GM23338 (cell line): ENCODE data around the gene SRR. TPM values are rescaled to one million over a fixed set of nuclear protein-coding genes. Genes with fewer than 3 reads are reported as not detected.

Experiments used
- ATAC-seq: fragments of 200-7000 bp; cut with Tn5 transposase; 3 replicates; pipeline ENCODE4 v1.9.1; 2020
- DNase-seq: peaks from one replicate; pipeline ENCODE4 v3.0.0-alpha.2; 2015; ENCODE audit warnings: low spot score
- H2AFZ ChIP-seq: fragments of 200-600 bp; sonication (generic); 2 replicates; pipeline ENCODE4 v1.8.0; 2016; ENCODE audit warnings: antibody characterized with exemption, mild to moderate bottlenecking, moderate library complexity
- H3F3A ChIP-seq: fragments of 200-600 bp; sonication (generic); replicated peaks from 2 replicates; pipeline ENCODE4 v1.8.0; 2017; ENCODE audit warnings: antibody characterized with exemption, mixed run types, low read depth
- H3K27ac ChIP-seq: fragments of 200-600 bp; sonication (generic); 2 replicates; pipeline ENCODE4 v1.6.1; 2016; ENCODE audit warnings: low read depth
- H3K27me3 ChIP-seq: fragments of 200-600 bp; sonication (generic); 2 replicates; pipeline ENCODE4 v1.8.0; 2016; ENCODE audit warnings: mild to moderate bottlenecking, mixed run types, moderate library complexity; ENCODE audit not compliant: insufficient read depth
- H3K36me3 ChIP-seq: fragments of 200-600 bp; sonication (generic); 2 replicates; pipeline ENCODE4 v1.8.0; 2016; ENCODE audit warnings: mild to moderate bottlenecking; ENCODE audit not compliant: insufficient read depth
- H3K4me1 ChIP-seq: fragments of 200-600 bp; sonication (generic); 2 replicates; pipeline ENCODE4 v1.8.0; 2016; ENCODE audit warnings: mild to moderate bottlenecking, moderate library complexity; ENCODE audit not compliant: insufficient read depth
- H3K4me2 ChIP-seq: fragments of 200-600 bp; sonication (generic); 2 replicates; pipeline ENCODE4 v1.7.1; 2017; ENCODE audit warnings: mixed run types
- H3K4me3 ChIP-seq: fragments of 200-600 bp; sonication (generic); 2 replicates; pipeline ENCODE4 v1.6.1; 2016; ENCODE audit warnings: mixed run types
- H3K79me2 ChIP-seq: fragments of 200-600 bp; sonication (generic); replicated peaks from 2 replicates; pipeline ENCODE4 v1.8.0; 2017; ENCODE audit warnings: mild to moderate bottlenecking; ENCODE audit not compliant: insufficient read depth
- H3K9me2 ChIP-seq: fragments of 200-600 bp; sonication (generic); 2 replicates; pipeline ENCODE4 v1.8.0; 2017; ENCODE audit not compliant: insufficient read depth
- H4K20me1 ChIP-seq: fragments of 200-600 bp; sonication (generic); replicated peaks from 2 replicates; pipeline ENCODE4 v1.8.0; 2017; ENCODE audit warnings: mild to moderate bottlenecking; ENCODE audit not compliant: insufficient read depth
- H3K27ac Mint-ChIP-seq: 2 replicates; pipeline ENCODE4 v1.8.0; 2020; ENCODE audit warnings: inconsistent platforms, mild to moderate bottlenecking, moderate library complexity, mixed read lengths
- H3K27me3 Mint-ChIP-seq: 3 replicates; pipeline ENCODE4 v1.8.0; 2022; ENCODE audit warnings: low read depth, mild to moderate bottlenecking, moderate library complexity, mixed read lengths, inconsistent platforms; ENCODE audit not compliant: insufficient read depth, poor library complexity
- H3K36me3 Mint-ChIP-seq: 3 replicates; pipeline ENCODE4 v1.8.0; 2021; ENCODE audit warnings: low read depth, mild to moderate bottlenecking, inconsistent platforms, moderate library complexity, mixed read lengths
- H3K4me1 Mint-ChIP-seq: 3 replicates; pipeline ENCODE4 v1.8.0; 2020; ENCODE audit warnings: mild to moderate bottlenecking, inconsistent platforms, mixed read lengths
- H3K4me3 Mint-ChIP-seq: 3 replicates; pipeline ENCODE4 v1.8.0; 2021; ENCODE audit warnings: moderate library complexity, mild to moderate bottlenecking, inconsistent platforms, mixed read lengths
- H3K9me3 Mint-ChIP-seq: 3 replicates; pipeline ENCODE4 v1.8.0; 2020; ENCODE audit warnings: moderate library complexity, mild to moderate bottlenecking, inconsistent platforms, mixed read lengths
- CREB1 ChIP-seq: fragments of 250-450 bp; sonication (Bioruptor Pico); IDR thresholded peaks from 2 replicates; pipeline ENCODE4 v1.5.0; 2020; ENCODE audit warnings: low read depth, mild to moderate bottlenecking, moderate library complexity
- EZH2 ChIP-seq: fragments of 200-600 bp; sonication (generic); IDR thresholded peaks from one replicate; pipeline ENCODE4 v1.8.0; 2017; ENCODE audit warnings: antibody characterized with exemption, mild to moderate bottlenecking, low read depth; ENCODE audit not compliant: unreplicated experiment
- JUNB ChIP-seq: IDR thresholded peaks from one replicate; pipeline ENCODE4 v1.6.1; 2016; ENCODE audit warnings: antibody characterized with exemption; ENCODE audit not compliant: unreplicated experiment
- NANOG ChIP-seq: IDR thresholded peaks from 2 replicates; pipeline ENCODE4 v1.6.1; 2016; ENCODE audit warnings: antibody characterized with exemption, borderline replicate concordance
- ZNF331 ChIP-seq: fragments of 250-450 bp; sonication (Bioruptor Pico); IDR thresholded peaks from 2 replicates; pipeline ENCODE4 v1.5.0; 2020; ENCODE audit warnings: low read depth, mild to moderate bottlenecking, moderate library complexity
- polyA plus RNA-seq: library from polyadenylated mRNA; unstranded; fragments of >200 nt; fragmentation: Nextera tagmentation; extraction: Ambion mirVana; gene quantifications from 2 replicates; pipeline ENCODE4 v1.2.1, GENCODE V29; 2016
- total RNA-seq: library from RNA; depleted of rRNA; stranded (reverse); fragments of >200 nt; shearing (Covaris generic); gene quantifications from 2 replicates; pipeline ENCODE4 v1.2.3, GENCODE V29; 2014
- TF ChIP-seq, protein P1 (sequence below): IDR thresholded peaks from 2 replicates; pipeline ENCODE4 v1.6.1; 2016; ENCODE audit warnings: antibody characterized with exemption
- TF ChIP-seq, protein P2 (sequence below): fragments of 250-450 bp; sonication (Bioruptor Pico); IDR thresholded peaks from 2 replicates; pipeline ENCODE4 v1.5.0; 2020; ENCODE audit warnings: mild to moderate bottlenecking, moderate library complexity
- TF ChIP-seq, protein P3 (sequence below): IDR thresholded peaks from one replicate; pipeline ENCODE4 v1.6.1; 2018; ENCODE audit warnings: antibody characterized with exemption; ENCODE audit not compliant: unreplicated experiment
- TF ChIP-seq, protein P4 (sequence below), 2 experiments: fragments of 200-600 bp in 1 of 2; sonication (generic) in 1 of 2; conservative IDR thresholded peaks; 2 replicates each; pipeline versions ENCODE4 v1.5.1 to v1.6.1; 2016 to 2017; ENCODE audit warnings: antibody characterized with exemption in 2 of 2, low read depth in 2 of 2, mild to moderate bottlenecking in 2 of 2, moderate library complexity in 1 of 2

SRR gene
- total and polyA plus RNA-seq, 2 experiments from 2014 or later: 2.8 to 5.4 TPM

DNA sequence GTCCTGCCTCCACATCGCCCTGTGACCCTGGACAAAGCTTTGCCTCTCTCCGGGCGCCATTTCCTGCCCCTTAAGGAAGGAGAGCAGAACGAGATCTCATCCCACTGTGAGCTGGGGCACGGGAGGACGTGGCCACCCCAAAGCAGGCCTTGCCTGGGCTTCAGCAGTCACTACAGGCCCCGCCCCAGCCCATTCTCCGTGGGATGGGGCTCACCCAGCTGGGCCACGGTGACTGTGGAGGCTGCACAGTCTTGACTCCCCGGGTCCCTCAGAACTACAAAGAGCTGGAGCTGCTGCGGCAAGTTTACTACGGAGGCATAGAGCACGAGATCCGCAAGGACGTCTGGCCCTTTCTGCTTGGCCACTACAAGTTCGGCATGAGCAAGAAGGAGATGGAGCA, 68.9 kb downstream of the SRR start:
- peaks cover 18% of the 10 kb centered on the region for H3K4me1 Mint-ChIP-seq
- TF ChIP-seq, protein P1, sequence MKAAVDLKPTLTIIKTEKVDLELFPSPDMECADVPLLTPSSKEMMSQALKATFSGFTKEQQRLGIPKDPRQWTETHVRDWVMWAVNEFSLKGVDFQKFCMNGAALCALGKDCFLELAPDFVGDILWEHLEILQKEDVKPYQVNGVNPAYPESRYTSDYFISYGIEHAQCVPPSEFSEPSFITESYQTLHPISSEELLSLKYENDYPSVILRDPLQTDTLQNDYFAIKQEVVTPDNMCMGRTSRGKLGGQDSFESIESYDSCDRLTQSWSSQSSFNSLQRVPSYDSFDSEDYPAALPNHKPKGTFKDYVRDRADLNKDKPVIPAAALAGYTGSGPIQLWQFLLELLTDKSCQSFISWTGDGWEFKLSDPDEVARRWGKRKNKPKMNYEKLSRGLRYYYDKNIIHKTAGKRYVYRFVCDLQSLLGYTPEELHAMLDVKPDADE: no peak
- TF ChIP-seq EZH2 (no peak), ZNF331 (CRISPR knock-in tag) (no peak), CREB1 (CRISPR knock-in tag) (no peak), NANOG (no peak), JUNB (no peak)
- TF ChIP-seq, protein P2, sequence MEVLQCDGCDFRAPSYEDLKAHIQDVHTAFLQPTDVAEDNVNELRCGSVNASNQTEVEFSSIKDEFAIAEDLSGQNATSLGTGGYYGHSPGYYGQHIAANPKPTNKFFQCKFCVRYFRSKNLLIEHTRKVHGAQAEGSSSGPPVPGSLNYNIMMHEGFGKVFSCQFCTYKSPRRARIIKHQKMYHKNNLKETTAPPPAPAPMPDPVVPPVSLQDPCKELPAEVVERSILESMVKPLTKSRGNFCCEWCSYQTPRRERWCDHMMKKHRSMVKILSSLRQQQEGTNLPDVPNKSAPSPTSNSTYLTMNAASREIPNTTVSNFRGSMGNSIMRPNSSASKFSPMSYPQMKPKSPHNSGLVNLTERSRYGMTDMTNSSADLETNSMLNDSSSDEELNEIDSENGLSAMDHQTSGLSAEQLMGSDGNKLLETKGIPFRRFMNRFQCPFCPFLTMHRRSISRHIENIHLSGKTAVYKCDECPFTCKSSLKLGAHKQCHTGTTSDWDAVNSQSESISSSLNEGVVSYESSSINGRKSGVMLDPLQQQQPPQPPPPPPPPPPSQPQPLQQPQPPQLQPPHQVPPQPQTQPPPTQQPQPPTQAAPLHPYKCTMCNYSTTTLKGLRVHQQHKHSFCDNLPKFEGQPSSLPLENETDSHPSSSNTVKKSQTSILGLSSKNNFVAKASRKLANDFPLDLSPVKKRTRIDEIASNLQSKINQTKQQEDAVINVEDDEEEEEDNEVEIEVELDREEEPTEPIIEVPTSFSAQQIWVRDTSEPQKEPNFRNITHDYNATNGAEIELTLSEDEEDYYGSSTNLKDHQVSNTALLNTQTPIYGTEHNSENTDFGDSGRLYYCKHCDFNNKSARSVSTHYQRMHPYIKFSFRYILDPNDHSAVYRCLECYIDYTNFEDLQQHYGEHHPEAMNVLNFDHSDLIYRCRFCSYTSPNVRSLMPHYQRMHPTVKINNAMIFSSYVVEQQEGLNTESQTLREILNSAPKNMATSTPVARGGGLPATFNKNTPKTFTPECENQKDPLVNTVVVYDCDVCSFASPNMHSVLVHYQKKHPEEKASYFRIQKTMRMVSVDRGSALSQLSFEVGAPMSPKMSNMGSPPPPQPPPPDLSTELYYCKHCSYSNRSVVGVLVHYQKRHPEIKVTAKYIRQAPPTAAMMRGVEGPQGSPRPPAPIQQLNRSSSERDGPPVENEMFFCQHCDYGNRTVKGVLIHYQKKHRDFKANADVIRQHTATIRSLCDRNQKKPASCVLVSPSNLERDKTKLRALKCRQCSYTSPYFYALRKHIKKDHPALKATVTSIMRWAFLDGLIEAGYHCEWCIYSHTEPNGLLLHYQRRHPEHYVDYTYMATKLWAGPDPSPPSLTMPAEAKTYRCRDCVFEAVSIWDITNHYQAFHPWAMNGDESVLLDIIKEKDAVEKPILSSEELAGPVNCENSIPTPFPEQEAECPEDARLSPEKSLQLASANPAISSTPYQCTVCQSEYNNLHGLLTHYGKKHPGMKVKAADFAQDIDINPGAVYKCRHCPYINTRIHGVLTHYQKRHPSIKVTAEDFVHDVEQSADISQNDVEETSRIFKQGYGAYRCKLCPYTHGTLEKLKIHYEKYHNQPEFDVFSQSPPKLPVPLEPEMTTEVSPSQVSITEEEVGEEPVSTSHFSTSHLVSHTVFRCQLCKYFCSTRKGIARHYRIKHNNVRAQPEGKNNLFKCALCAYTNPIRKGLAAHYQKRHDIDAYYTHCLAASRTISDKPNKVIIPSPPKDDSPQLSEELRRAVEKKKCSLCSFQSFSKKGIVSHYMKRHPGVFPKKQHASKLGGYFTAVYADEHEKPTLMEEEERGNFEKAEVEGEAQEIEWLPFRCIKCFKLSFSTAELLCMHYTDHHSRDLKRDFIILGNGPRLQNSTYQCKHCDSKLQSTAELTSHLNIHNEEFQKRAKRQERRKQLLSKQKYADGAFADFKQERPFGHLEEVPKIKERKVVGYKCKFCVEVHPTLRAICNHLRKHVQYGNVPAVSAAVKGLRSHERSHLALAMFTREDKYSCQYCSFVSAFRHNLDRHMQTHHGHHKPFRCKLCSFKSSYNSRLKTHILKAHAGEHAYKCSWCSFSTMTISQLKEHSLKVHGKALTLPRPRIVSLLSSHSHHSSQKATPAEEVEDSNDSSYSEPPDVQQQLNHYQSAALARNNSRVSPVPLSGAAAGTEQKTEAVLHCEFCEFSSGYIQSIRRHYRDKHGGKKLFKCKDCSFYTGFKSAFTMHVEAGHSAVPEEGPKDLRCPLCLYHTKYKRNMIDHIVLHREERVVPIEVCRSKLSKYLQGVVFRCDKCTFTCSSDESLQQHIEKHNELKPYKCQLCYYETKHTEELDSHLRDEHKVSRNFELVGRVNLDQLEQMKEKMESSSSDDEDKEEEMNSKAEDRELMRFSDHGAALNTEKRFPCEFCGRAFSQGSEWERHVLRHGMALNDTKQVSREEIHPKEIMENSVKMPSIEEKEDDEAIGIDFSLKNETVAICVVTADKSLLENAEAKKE: no peak
- TF ChIP-seq, protein P3, sequence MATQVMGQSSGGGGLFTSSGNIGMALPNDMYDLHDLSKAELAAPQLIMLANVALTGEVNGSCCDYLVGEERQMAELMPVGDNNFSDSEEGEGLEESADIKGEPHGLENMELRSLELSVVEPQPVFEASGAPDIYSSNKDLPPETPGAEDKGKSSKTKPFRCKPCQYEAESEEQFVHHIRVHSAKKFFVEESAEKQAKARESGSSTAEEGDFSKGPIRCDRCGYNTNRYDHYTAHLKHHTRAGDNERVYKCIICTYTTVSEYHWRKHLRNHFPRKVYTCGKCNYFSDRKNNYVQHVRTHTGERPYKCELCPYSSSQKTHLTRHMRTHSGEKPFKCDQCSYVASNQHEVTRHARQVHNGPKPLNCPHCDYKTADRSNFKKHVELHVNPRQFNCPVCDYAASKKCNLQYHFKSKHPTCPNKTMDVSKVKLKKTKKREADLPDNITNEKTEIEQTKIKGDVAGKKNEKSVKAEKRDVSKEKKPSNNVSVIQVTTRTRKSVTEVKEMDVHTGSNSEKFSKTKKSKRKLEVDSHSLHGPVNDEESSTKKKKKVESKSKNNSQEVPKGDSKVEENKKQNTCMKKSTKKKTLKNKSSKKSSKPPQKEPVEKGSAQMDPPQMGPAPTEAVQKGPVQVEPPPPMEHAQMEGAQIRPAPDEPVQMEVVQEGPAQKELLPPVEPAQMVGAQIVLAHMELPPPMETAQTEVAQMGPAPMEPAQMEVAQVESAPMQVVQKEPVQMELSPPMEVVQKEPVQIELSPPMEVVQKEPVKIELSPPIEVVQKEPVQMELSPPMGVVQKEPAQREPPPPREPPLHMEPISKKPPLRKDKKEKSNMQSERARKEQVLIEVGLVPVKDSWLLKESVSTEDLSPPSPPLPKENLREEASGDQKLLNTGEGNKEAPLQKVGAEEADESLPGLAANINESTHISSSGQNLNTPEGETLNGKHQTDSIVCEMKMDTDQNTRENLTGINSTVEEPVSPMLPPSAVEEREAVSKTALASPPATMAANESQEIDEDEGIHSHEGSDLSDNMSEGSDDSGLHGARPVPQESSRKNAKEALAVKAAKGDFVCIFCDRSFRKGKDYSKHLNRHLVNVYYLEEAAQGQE: no peak
- TF ChIP-seq, protein P4, sequence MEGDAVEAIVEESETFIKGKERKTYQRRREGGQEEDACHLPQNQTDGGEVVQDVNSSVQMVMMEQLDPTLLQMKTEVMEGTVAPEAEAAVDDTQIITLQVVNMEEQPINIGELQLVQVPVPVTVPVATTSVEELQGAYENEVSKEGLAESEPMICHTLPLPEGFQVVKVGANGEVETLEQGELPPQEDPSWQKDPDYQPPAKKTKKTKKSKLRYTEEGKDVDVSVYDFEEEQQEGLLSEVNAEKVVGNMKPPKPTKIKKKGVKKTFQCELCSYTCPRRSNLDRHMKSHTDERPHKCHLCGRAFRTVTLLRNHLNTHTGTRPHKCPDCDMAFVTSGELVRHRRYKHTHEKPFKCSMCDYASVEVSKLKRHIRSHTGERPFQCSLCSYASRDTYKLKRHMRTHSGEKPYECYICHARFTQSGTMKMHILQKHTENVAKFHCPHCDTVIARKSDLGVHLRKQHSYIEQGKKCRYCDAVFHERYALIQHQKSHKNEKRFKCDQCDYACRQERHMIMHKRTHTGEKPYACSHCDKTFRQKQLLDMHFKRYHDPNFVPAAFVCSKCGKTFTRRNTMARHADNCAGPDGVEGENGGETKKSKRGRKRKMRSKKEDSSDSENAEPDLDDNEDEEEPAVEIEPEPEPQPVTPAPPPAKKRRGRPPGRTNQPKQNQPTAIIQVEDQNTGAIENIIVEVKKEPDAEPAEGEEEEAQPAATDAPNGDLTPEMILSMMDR (conservative IDR thresholded peaks at IDR 0.05; ENCODE audit: low read depth in 2 of 2): no peak
- no peak overlapping the region for H3K4me3 ChIP-seq

More for the DNA sequence above, 68.9 kb downstream of the SRR start:
- Histone ChIP-seq H4K20me1 (no peaks in the 10 kb centered on the region; the same call in none of the 2 replicates), H3K27me3 (no peaks in the 10 kb centered on the region), H3K4me1 (no peaks in the 10 kb centered on the region; the same call in 1 of the 2 replicates), H3F3A (0 out of 2 replicates have a peak, but pooled peaks cover 3% of the 10 kb centered on the region), H3K36me3 (no peaks in the 10 kb centered on the region), H2AFZ (no peak overlapping the region), H3K4me2 (no peak overlapping the region), H3K9me2 (no peaks in the 10 kb centered on the region), H3K79me2 (no peaks in the 10 kb centered on the region), H3K27ac (no peak overlapping the region)
- no peak for ATAC-seq
- peaks cover 21% of the 10 kb centered on the region for H3K27me3 Mint-ChIP-seq
- peaks cover 27% of the 10 kb centered on the region for H3K36me3 Mint-ChIP-seq
- DNase-seq: no peak
- H3K4me3 Mint-ChIP-seq: no peak overlapping the region
- H3K9me3 Mint-ChIP-seq: no peaks in the 10 kb centered on the region
- H3K27ac Mint-ChIP-seq: no peak overlapping the region
